Activated T-cell treated with anti-CD3 and anti-CD28 coated beads for 48 hours (primary cell): ENCODE results near the gene METTL9.
"Not testable (repeated sequence)": the region's sequence is repeated elsewhere in the genome, so short reads cannot be mapped to it uniquely, and the experiment has no call there.

Source experiments
- DNase-seq: peaks from one replicate; pipeline ENCODE4 v3.0.0-alpha.2; 2020; ENCODE audit warnings: low read depth

METTL9 gene

GRCh38 chr16:21599122-21600030, at the start of gene METTL9:
Gene METTL9 (plus strand): TSS chr16:21599577. CDS start chr16:21599734, 157 bp downstream.
- peak; percentile 95 for DNase-seq

GRCh38 chr16:21549975-21550374, 49.4 kb upstream of the METTL9 start:
- DNase-seq, result not testable (repeated sequence)

- not testable (repeated sequence) for DNase-seq
Measured at GRCh38 chr16:21550435-21550834, 48.9 kb upstream of the METTL9 start.

- not testable (repeated sequence) for DNase-seq
Measured at GRCh38 chr16:21551076-21551475, 48.3 kb upstream of the METTL9 start.

- DNase-seq, result peak; percentile 8
Measured at GRCh38 chr16:21551600-21551999, 47.8 kb upstream of the METTL9 start.

- not testable (repeated sequence) for DNase-seq
Measured at GRCh38 chr16:21553481-21554296, 45.7 kb upstream of the METTL9 start.

GRCh38 chr16:21554795-21555585, 44.4 kb upstream of the METTL9 start:
- peak; percentile 93 for DNase-seq

GRCh38 chr16:21555621-21556020, 43.8 kb upstream of the METTL9 start:
- not testable (repeated sequence) for DNase-seq

- not testable (repeated sequence) for DNase-seq
Measured at GRCh38 chr16:21556026-21556595, 43.3 kb upstream of the METTL9 start.

- DNase-seq, result not testable (repeated sequence)
Measured at GRCh38 chr16:21556651-21557241, 42.6 kb upstream of the METTL9 start.

GRCh38 chr16:21560462-21560861, 38.9 kb upstream of the METTL9 start:
- no peak for DNase-seq

- no peak for DNase-seq
Measured at GRCh38 chr16:21563676-21564075, 35.7 kb upstream of the METTL9 start.

- not testable (repeated sequence) for DNase-seq
Measured at GRCh38 chr16:21564367-21564766, 35.0 kb upstream of the METTL9 start.

- no peak for DNase-seq
Measured at GRCh38 chr16:21565507-21565860, 33.9 kb upstream of the METTL9 start.

- no peak for DNase-seq
Measured at GRCh38 chr16:21565861-21566669, 33.3 kb upstream of the METTL9 start.

- no peak for DNase-seq
Measured at GRCh38 chr16:21566891-21567414, 32.4 kb upstream of the METTL9 start.

GRCh38 chr16:21567496-21567895, 31.9 kb upstream of the METTL9 start:
- not testable (repeated sequence) for DNase-seq

GRCh38 chr16:21568502-21569189, 30.7 kb upstream of the METTL9 start:
- no peak for DNase-seq

- DNase-seq, result no peak
Measured at GRCh38 chr16:21570676-21571017, 28.7 kb upstream of the METTL9 start.

- not testable (repeated sequence) for DNase-seq
Measured at GRCh38 chr16:21573506-21573905, 25.9 kb upstream of the METTL9 start.
